A549 (cell line): ENCODE results near the gene RAB20. TPM values are rescaled to one million over a fixed set of nuclear protein-coding genes. Genes with fewer than 3 reads are reported as not detected.

Source experiments
- ATAC-seq, 2 experiments: fragments of 200-7000 bp in 1 of 2; fragments of >200 bp in 1 of 2; cut with Nextera tagmentation in 1 of 2; cut with Tn5 transposase in 1 of 2; 3 replicates each; pipeline versions ENCODE4 v1.8.0 to v1.9.1; 2018 to 2020; ENCODE audit warnings: mild to moderate bottlenecking in 1 of 2, moderate library complexity in 1 of 2
- CTCF ChIA-PET: fragments of 300-600 bp; sonication (Branson Sonifier 250); formaldehyde crosslinking; extraction: SDS; loops from one replicate; lab custom pipeline; 2021; ENCODE audit warnings: antibody characterized with exemption, inconsistent platforms; lab: Yijun Ruan, JAX
- POLR2A ChIA-PET: fragments of 350-600 bp; formaldehyde crosslinking; extraction: SDS; loops from one replicate; lab custom pipeline; 2021; ENCODE audit warnings: antibody characterized with exemption, inconsistent platforms; lab: Yijun Ruan, JAX
- DNase-seq, 2 experiments: peaks; one replicate each; pipeline versions ENCODE4 v3.0.0 to v3.0.0-alpha.2; 2011 to 2016; ENCODE audit warnings: low read depth in 1 of 2, low spot score in 1 of 2
- FAIRE-seq: peaks from 2 replicates; lab custom pipeline; 2011; peaks lifted over from hg19 to GRCh38; lab: Jason Lieb, UNC
- H3K27ac ChIP-seq, 2 experiments: fragments of >200 bp; sonication (Bioruptor Twin); formaldehyde crosslinking; 3 replicates each; pipeline ENCODE4 v1.5.1; 2016 to 2017
- H3K4me1 ChIP-seq: fragments of >200 bp; sonication (Bioruptor Twin); formaldehyde crosslinking; 3 replicates; pipeline ENCODE4 v1.6.1; 2016
- H3K4me2 ChIP-seq: fragments of >200 bp; sonication (Bioruptor Twin); formaldehyde crosslinking; 3 replicates; pipeline ENCODE4 v1.6.1; 2016
- H3K4me3 ChIP-seq: fragments of >200 bp; sonication (Bioruptor Twin); formaldehyde crosslinking; 3 replicates; pipeline ENCODE4 v1.5.1; 2016
- H3K9me3 ChIP-seq: fragments of >200 bp; sonication (Bioruptor Twin); formaldehyde crosslinking; 3 replicates; pipeline ENCODE4 v1.6.1; 2016
- BCL3 ChIP-seq: fragments of >200 bp; sonication (Bioruptor Twin); formaldehyde crosslinking; IDR thresholded peaks from 3 replicates; pipeline ENCODE4 v1.6.1; 2016
- CBX8 ChIP-seq: fragments of 200-600 bp; sonication (generic); IDR thresholded peaks from 2 replicates; pipeline ENCODE4 v1.6.1; 2016
- CHD2 ChIP-seq: fragments of 150-350 bp; IDR thresholded peaks from 2 replicates; pipeline ENCODE4 v1.6.1; 2014; ENCODE audit warnings: low read length; ENCODE audit not compliant: partially characterized antibody
- CHD4 ChIP-seq: fragments of 200-600 bp; sonication (generic); IDR thresholded peaks from 2 replicates; pipeline ENCODE4 v1.6.1; 2016; ENCODE audit warnings: antibody characterized with exemption, mild to moderate bottlenecking, borderline replicate concordance
- EHF ChIP-seq: fragments of 250-450 bp; sonication (Bioruptor Pico); IDR thresholded peaks from 2 replicates; pipeline ENCODE4 v1.5.0; 2020; ENCODE audit warnings: mild to moderate bottlenecking
- ELK1 ChIP-seq: fragments of 150-350 bp; IDR thresholded peaks from 2 replicates; pipeline ENCODE4 v1.6.1; 2014; ENCODE audit warnings: low read depth, mild to moderate bottlenecking, low read length
- EP300 ChIP-seq, 2 experiments: fragments of >200 bp; sonication (Bioruptor Twin); formaldehyde crosslinking; IDR thresholded peaks; 2 replicates in 1 of 2; 3 replicates in 1 of 2; pipeline ENCODE4 v1.6.1; 2016 to 2017
- FOXS1 ChIP-seq: fragments of 250-450 bp; sonication (Bioruptor Pico); IDR thresholded peaks from 2 replicates; pipeline ENCODE4 v1.5.0; 2020; ENCODE audit warnings: mild to moderate bottlenecking, moderate library complexity
- HDAC2 ChIP-seq: fragments of 200-600 bp; sonication (generic); IDR thresholded peaks from 2 replicates; pipeline ENCODE4 v1.6.1; 2016
- HEYL ChIP-seq: fragments of 250-450 bp; sonication (Bioruptor Pico); IDR thresholded peaks from 2 replicates; pipeline ENCODE4 v1.8.0; 2021; ENCODE audit warnings: mild to moderate bottlenecking, moderate library complexity
- HOXB5 ChIP-seq: fragments of 250-450 bp; sonication (Bioruptor Pico); IDR thresholded peaks from 2 replicates; pipeline ENCODE4 v1.5.0; 2020; ENCODE audit warnings: mild to moderate bottlenecking, moderate library complexity
- KDM5A ChIP-seq: fragments of 200-600 bp; sonication (generic); IDR thresholded peaks from 2 replicates; pipeline ENCODE4 v1.6.1; 2016; ENCODE audit warnings: antibody characterized with exemption, mild to moderate bottlenecking
- MAFK ChIP-seq: fragments of 450-650 bp; IDR thresholded peaks from 2 replicates; pipeline ENCODE4 v1.6.1; 2014; ENCODE audit not compliant: partially characterized antibody
- MAZ ChIP-seq: fragments of 150-350 bp; IDR thresholded peaks from 2 replicates; pipeline ENCODE4 v1.6.1; 2014; ENCODE audit warnings: antibody characterized with exemption, low read depth, low read length, borderline replicate concordance
- MYC ChIP-seq: IDR thresholded peaks from 2 replicates; pipeline ENCODE4 v1.6.1; 2012; ENCODE audit warnings: mild to moderate bottlenecking, inconsistent platforms, low read length, improper control_type of control experiment, borderline replicate concordance
- NR3C1 ChIP-seq: fragments of >200 bp; sonication (Bioruptor Twin); formaldehyde crosslinking; IDR thresholded peaks from 3 replicates; pipeline ENCODE4 v1.6.1; 2017
- RAD21 ChIP-seq, 2 experiments: fragments of >200 bp in 1 of 2; sonication (Bioruptor Twin) in 1 of 2; formaldehyde crosslinking in 1 of 2; IDR thresholded peaks in 1 of 2; conservative IDR thresholded peaks in 1 of 2; 2 replicates in 1 of 2; 3 replicates in 1 of 2; pipeline ENCODE4 v1.6.1; 2012 to 2018; ENCODE audit warnings: inconsistent platforms in 1 of 2
- RARB ChIP-seq: fragments of 250-450 bp; sonication (Bioruptor Pico); IDR thresholded peaks from 2 replicates; pipeline ENCODE4 v1.8.0; 2021; ENCODE audit warnings: mild to moderate bottlenecking, moderate library complexity
- RCOR1 ChIP-seq: fragments of 150-350 bp; IDR thresholded peaks from 2 replicates; pipeline ENCODE4 v1.6.1; 2014; ENCODE audit warnings: antibody characterized with exemption, low read length, low read depth
- RNF2 ChIP-seq: fragments of 200-600 bp; sonication (generic); IDR thresholded peaks from 2 replicates; pipeline ENCODE4 v1.6.1; 2016; ENCODE audit warnings: low read depth, mild to moderate bottlenecking, antibody characterized with exemption, moderate library complexity, borderline replicate concordance
- SREBF2 ChIP-seq: fragments of 450-650 bp; IDR thresholded peaks from 2 replicates; pipeline ENCODE4 v1.6.1; 2014; ENCODE audit warnings: mild to moderate bottlenecking, moderate library complexity
- ZFP36 ChIP-seq: fragments of 450-650 bp; IDR thresholded peaks from 2 replicates; pipeline ENCODE4 v1.6.1; 2014; ENCODE audit warnings: borderline replicate concordance; ENCODE audit not compliant: partially characterized antibody
- ZSCAN20 ChIP-seq: fragments of 250-450 bp; sonication (Bioruptor Pico); IDR thresholded peaks from 2 replicates; pipeline ENCODE4 v1.8.0; 2022; ENCODE audit warnings: mild to moderate bottlenecking, moderate library complexity
- WGBS: methylation state at CpG from one replicate; pipeline ENCODE4 v1.1.6; 2017; ENCODE audit errors: missing lambda C conversion rate; 5-methylcytosine and 5-hydroxymethylcytosine counted together
- polyA plus RNA-seq, 4 experiments: library from polyadenylated mRNA; depleted of rRNA in 3 of 4; stranded (reverse); fragments of >200 nt; fragmentation: RNase III in 1 of 4; extraction: RNeasy Plus Mini Kit Qiagen cat#74134 plus additional on column Dnase treatment in 1 of 4; gene quantifications; 2 replicates in 3 of 4; 3 replicates in 1 of 4; pipeline ENCODE4 v1.2.3, GENCODE V29; 2011 to 2017
- TF ChIP-seq, protein P1 (sequence below): fragments of 250-450 bp; sonication (Bioruptor Pico); IDR thresholded peaks from 2 replicates; pipeline ENCODE4 v1.5.0; 2020; ENCODE audit warnings: low read depth, mild to moderate bottlenecking, moderate library complexity

The RAB20 gene
- polyA plus RNA-seq, 2 of the 4 experiments (the other 2 are of a cell fraction), result 1.0 to 1.5 TPM

DNA sequence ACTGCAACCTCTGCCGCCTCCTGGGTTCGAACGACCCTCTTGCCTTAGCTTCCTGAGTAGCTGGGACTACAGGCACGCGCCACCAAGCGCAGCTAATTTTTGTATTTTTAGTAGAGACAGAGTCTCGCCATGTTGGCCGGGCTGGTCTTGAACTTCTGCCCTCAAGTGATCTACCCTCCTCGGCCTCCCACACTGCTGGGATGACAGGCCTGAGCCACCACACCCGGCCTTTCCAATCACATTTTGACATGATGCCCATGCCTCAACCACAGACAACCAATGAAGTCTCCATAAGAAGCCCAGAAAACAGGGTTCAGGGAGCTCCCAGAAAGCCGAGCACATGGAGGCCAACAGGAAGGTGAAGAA lies 11.7 kb downstream of the RAB20 start (continued):
- TF ChIP-seq RNF2, result no peak
- no peak for TF ChIP-seq ELK1
- TF ChIP-seq EHF (CRISPR knock-in tag), result no peak
- TF ChIP-seq SREBF2, result no peak
- no peak for TF ChIP-seq FOXS1
- TF ChIP-seq CHD2, result no peak

GRCh38 chr13:110548891-110549794 lies 12.4 kb downstream of the RAB20 start:
- TF ChIP-seq RARB (no peak), MAFK (no peak), BCL3 (no peak), NR3C1 (no peak), CHD4 (no peak), CBX8 (no peak), MAZ (no peak), HDAC2 (no peak), RCOR1 (no peak), HEYL (no peak), RNF2 (no peak), KDM5A (no peak), RAD21 (conservative IDR thresholded peaks at IDR 0.05 in 1 of 2, IDR thresholded peaks at IDR 0.05 in 1 of 2) (no peak), ZSCAN20 (no peak), ZFP36 (no peak), MYC (no peak), HOXB5 (CRISPR knock-in tag) (no peak), EP300 (IDR thresholded peaks at IDR 0.05) (no peak)
- TF ChIP-seq, protein P1, sequence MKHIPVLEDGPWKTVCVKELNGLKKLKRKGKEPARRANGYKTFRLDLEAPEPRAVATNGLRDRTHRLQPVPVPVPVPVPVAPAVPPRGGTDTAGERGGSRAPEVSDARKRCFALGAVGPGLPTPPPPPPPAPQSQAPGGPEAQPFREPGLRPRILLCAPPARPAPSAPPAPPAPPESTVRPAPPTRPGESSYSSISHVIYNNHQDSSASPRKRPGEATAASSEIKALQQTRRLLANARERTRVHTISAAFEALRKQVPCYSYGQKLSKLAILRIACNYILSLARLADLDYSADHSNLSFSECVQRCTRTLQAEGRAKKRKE (CRISPR knock-in tag), result no peak
- TF ChIP-seq, all 56 proteins: peak for 0
- whole genome bisulfite sequencing, result 70% methylated on average over 7 of the region's 7 CpGs
- peaks cover 4% of the 10 kb centered on the region; the same call in 2 of the 3 replicates for H3K9me3 ChIP-seq
- no peak for FAIRE-seq
- CTCF ChIA-PET, result interaction anchor here (0.9 kb wide), 1 partner anchor 13 kb away, joined by 3 read pairs; the partner anchor contains the start of gene RAB20
- ATAC-seq, result no peak
- no peak for DNase-seq
- H3K4me3 ChIP-seq, result no peak overlapping the region
- peaks cover 12% of the 10 kb centered on the region for H3K4me1 ChIP-seq
- H3K27ac ChIP-seq, result no peak overlapping the region
- POLR2A ChIA-PET, result no interaction called here
- no peak overlapping the region for H3K4me2 ChIP-seq
